ENCODE data around the gene PRR3.

PRR3 gene

GRCh38 chr6:30556906-30557682 lies at the start of gene PRR3:
PRR3 (plus strand) TSS chr6:30557295; CDS start chr6:30557345, 50 bp downstream.
- peak; percentile 58 for DNase-seq (ENCODE audit: low read depth)
- TF ChIP-seq CTCF (conservative IDR thresholded peaks at IDR 0.05; ENCODE audit: low read depth, low read length) = no peak
- peak within 1 kb of the TSS; percentile 77 for H3K4me3 ChIP-seq (ENCODE audit: low read length)

- H3K4me3 ChIP-seq (ENCODE audit: low read length) = no peak overlapping the region
- TF ChIP-seq CTCF (conservative IDR thresholded peaks at IDR 0.05; ENCODE audit: low read depth, low read length) = no peak
- no peak for DNase-seq (ENCODE audit: low read depth)
Measured at GRCh38 chr6:30507849-30508827, 49.0 kb upstream of the PRR3 start.

- no peak for TF ChIP-seq CTCF (conservative IDR thresholded peaks at IDR 0.05; ENCODE audit: low read depth, low read length)
- H3K4me3 ChIP-seq (ENCODE audit: low read length) = no peak overlapping the region
- no peak for DNase-seq (ENCODE audit: low read depth)
Measured at GRCh38 chr6:30508890-30509736, 48.0 kb upstream of the PRR3 start.

- no peak overlapping the region for H3K4me3 ChIP-seq (ENCODE audit: low read length)
- TF ChIP-seq CTCF (conservative IDR thresholded peaks at IDR 0.05; ENCODE audit: low read depth, low read length) = no peak
- no peak for DNase-seq (ENCODE audit: low read depth)
Measured at GRCh38 chr6:30510419-30511168, 46.5 kb upstream of the PRR3 start.

- no peak for TF ChIP-seq CTCF (conservative IDR thresholded peaks at IDR 0.05; ENCODE audit: low read depth, low read length)
- no peak for DNase-seq (ENCODE audit: low read depth)
- no peak overlapping the region for H3K4me3 ChIP-seq (ENCODE audit: low read length)
Measured at GRCh38 chr6:30511169-30511546, 45.9 kb upstream of the PRR3 start.

- TF ChIP-seq CTCF (conservative IDR thresholded peaks at IDR 0.05; ENCODE audit: low read depth, low read length) = no peak
- DNase-seq (ENCODE audit: low read depth) = no peak
- H3K4me3 ChIP-seq (ENCODE audit: low read length) = no peak overlapping the region
Measured at GRCh38 chr6:30513451-30513850, 43.6 kb upstream of the PRR3 start.

All from retinal pigment epithelial cell (primary cell).